HEK293T (cell line): ENCODE measurements around the gene CSKMT.

Experiments used
- BHLHE40 ChIP-seq: fragments of 450-650 bp; IDR thresholded peaks from 2 replicates; pipeline ENCODE4 v1.6.1; 2016; ENCODE audit warnings: mild to moderate bottlenecking, moderate library complexity, borderline replicate concordance
- ELF4 ChIP-seq: fragments of 450-650 bp; IDR thresholded peaks from 2 replicates; pipeline ENCODE4 v1.6.1; 2017; ENCODE audit warnings: antibody characterized with exemption
- FOXA1 ChIP-seq: fragments of 450-650 bp; IDR thresholded peaks from 2 replicates; pipeline ENCODE4 v1.6.1; 2016; ENCODE audit warnings: mild to moderate bottlenecking
- FOXM1 ChIP-seq: fragments of 450-650 bp; IDR thresholded peaks from 2 replicates; pipeline ENCODE4 v1.6.1; 2017; ENCODE audit warnings: mild to moderate bottlenecking, borderline replicate concordance
- LEF1 ChIP-seq: fragments of 450-650 bp; IDR thresholded peaks from 2 replicates; pipeline ENCODE4 v1.6.1; 2017; ENCODE audit warnings: mild to moderate bottlenecking, borderline replicate concordance

DNA sequence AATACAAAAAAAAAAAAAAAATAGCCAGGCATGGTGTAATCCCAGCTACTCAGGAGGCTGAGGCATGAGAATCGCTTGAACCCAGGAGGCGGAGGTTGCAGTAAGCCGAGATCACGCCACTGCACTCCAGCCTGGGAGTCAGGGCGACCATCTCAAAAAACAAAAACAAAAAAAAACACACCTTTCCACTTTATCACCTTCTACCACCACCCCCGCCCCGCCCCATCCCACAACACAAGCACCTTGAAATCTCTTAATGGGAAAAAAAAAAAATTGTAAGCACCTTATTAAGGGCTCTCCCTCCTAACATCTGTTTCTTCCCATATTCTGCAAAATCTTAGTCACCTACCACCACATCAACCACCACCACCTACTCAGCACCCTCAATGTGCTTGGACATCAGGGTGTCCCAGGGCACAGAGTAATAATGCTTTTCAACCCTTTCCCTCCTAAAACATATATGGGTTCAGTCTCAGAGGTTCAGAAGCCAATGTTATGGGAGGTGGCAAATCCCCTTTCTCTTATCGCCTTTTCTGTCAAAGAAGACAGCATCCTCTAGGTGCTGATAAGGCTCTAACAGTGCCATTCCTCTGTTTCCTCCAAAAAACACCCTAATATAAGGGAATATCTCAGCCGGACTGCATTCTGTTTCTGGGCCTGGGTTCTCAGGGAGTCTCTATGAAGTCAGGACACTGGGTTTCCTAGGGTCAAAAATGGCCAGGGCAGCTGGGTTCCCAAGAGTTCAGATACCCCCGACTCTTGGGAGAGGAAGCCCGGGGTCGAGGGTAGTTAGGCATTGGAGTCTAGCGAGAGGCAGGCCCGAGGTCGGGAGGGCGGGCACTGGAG is 12.7 kb upstream of the CSKMT start:
- TF ChIP-seq FOXA1 (no peak), LEF1 (no peak), FOXM1 (no peak), BHLHE40 (no peak), ELF4 (no peak)
